HL-60 (cell line): ENCODE data around the gene USH1C.

ENCODE experiments used
- DNase-seq, 2 experiments: peaks; one replicate each; pipeline ENCODE4 v3.0.0-alpha.2; 2010 to 2020; ENCODE audit warnings: low read depth in 1 of 2, low spot score in 1 of 2
- H3K27ac ChIP-seq: fragments of 250-450 bp; sonication (Bioruptor Pico); replicated peaks from 2 replicates; pipeline ENCODE4 v1.5.1; 2020; ENCODE audit warnings: mild to moderate bottlenecking, moderate library complexity
- H3K27me3 ChIP-seq: fragments of 250-450 bp; sonication (Bioruptor Pico); 2 replicates; pipeline ENCODE4 v1.5.1; 2021; ENCODE audit warnings: mild to moderate bottlenecking, moderate library complexity; ENCODE audit not compliant: insufficient read depth, poor library complexity, severe bottlenecking
- H3K4me3 ChIP-seq: replicated peaks from 2 replicates; pipeline ENCODE4 v1.5.1; 2011; ENCODE audit warnings: mild to moderate bottlenecking, control low read depth, low read length; ENCODE audit not compliant: insufficient read depth
- CTCF ChIP-seq: IDR thresholded peaks from one replicate; pipeline ENCODE4 v1.5.1; 2011; ENCODE audit warnings: low read length, control low read depth, inconsistent platforms; ENCODE audit not compliant: insufficient read depth
- GABPA ChIP-seq: IDR thresholded peaks from 2 replicates; pipeline ENCODE4 v1.6.1; 2012; ENCODE audit warnings: low read depth
- POLR2AphosphoS5 ChIP-seq: IDR thresholded peaks from 2 replicates; pipeline ENCODE4 v1.6.1; 2012; ENCODE audit warnings: low read depth
- REST ChIP-seq: IDR thresholded peaks from 2 replicates; pipeline ENCODE4 v1.6.1; 2012; ENCODE audit warnings: low read depth; ENCODE audit not compliant: insufficient replicate concordance
- SPI1 ChIP-seq: IDR thresholded peaks from 2 replicates; pipeline ENCODE4 v1.6.1; 2012; ENCODE audit warnings: low read depth, mild to moderate bottlenecking, borderline replicate concordance

Gene USH1C

GRCh38 chr11:17490232-17490631 is 54.0 kb downstream of the USH1C start:
- no peak overlapping the region for H3K4me3 ChIP-seq
- no peak for DNase-seq
- no peak overlapping the region for H3K27ac ChIP-seq
- TF ChIP-seq GABPA (no peak), CTCF (no peak), REST (no peak), SPI1 (no peak), POLR2AphosphoS5 (no peak)
- peaks cover 6% of the 10 kb centered on the region for H3K27me3 ChIP-seq

- no peak overlapping the region for H3K4me3 ChIP-seq
These were observed 54.5 kb downstream of the USH1C start for GRCh38 chr11:17489751-17490150.

GRCh38 chr11:17488563-17488962 is 55.7 kb downstream of the USH1C start:
- no peak for TF ChIP-seq REST
- no peak for TF ChIP-seq CTCF
- TF ChIP-seq POLR2AphosphoS5 = no peak
- TF ChIP-seq GABPA = no peak
- TF ChIP-seq SPI1 = no peak
- Histone ChIP-seq H3K27ac (no peak overlapping the region), H3K4me3 (no peak overlapping the region), H3K27me3 (peaks cover 6% of the 10 kb centered on the region)
- no peak for DNase-seq

More at GRCh38 chr11:17489751-17490150, 54.5 kb downstream of the USH1C start:
- TF ChIP-seq REST (no peak), POLR2AphosphoS5 (no peak), GABPA (no peak), CTCF (no peak), SPI1 (no peak)
- Histone ChIP-seq H3K27ac (no peak overlapping the region), H3K27me3 (peaks cover 6% of the 10 kb centered on the region)
- no peak for DNase-seq
